KBM-7 (cell line): ENCODE data around the gene MAP2K5.

Source experiments
- DNase-seq: peaks from one replicate; pipeline ENCODE4 v3.0.0-alpha.2; 2015
- in situ Hi-C: fragments of 300-500 bp; cut with MboI; formaldehyde crosslinking; loops from 2 replicates; pipeline ENCODE4 v1.14.3; 2020; ENCODE audit warnings: low sequenced_read_pairs, low pct_unique_long_range_greater_than_20kb, mixed read lengths

Gene MAP2K5

DNA sequence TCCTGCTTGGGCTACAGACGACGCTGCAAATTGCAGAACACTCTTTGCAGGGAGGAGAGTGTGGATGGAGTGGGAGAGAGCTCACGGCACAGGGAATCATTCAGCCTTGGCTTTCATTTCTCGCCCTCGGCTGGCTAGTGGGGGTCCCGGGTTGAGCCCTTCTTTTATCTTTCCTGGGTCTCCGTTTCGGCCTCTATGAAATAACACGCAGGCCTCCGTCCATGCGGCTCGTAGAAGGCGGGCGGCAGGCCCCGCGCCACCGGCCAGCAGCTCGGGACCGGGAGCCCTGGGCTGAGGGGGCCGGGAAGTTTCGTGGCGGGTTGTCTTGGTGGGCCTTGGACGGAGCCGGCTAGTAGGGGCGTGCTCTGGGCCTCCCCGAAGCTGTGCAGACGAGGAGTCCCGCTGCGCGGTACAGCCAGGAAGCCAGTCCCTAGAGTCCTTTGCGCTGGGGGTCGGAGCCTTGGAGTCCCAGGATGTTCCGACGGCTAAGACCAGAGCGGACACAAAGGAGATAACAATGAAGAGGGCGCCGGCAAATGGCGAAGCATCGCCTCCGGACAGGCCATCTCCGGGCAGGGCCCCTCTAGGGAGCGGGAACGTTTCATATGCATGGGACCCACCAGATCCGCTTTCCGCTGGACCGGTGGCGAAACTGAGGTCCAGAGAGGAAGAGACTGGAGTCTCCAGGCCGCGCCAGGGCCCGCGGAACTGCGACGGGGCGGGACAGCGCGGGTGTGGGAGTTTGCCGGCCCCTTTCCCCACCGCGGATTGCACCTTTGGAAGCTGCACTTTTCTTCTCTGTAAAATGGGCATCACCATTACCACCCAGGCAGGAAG, 293.0 kb downstream of the MAP2K5 start:
- no peak for DNase-seq
- in situ Hi-C loops: loop anchor here (10.0 kb wide), 1 partner anchor 891 kb away; no protein-coding TSS in a partner anchor

DNA sequence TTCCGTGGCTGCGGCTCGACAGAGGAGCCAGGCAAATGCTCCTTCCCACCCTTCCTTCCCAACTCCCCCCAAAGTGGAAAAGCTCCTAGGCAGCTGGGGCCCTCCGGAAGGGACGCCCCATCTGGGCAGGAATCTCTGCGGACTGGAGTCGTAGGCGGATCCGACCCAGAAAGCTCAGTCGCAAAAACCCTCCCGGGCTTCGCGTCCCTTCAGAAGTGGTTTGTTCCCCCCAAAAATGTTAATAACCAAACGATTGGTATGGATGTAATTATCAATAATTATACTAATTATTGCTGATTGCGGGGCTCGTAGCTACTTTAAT, 293.6 kb downstream of the MAP2K5 start:
- no peak for DNase-seq
- in situ Hi-C loops: loop anchor here (10.0 kb wide), 1 partner anchor 891 kb away; no protein-coding TSS in a partner anchor

DNA sequence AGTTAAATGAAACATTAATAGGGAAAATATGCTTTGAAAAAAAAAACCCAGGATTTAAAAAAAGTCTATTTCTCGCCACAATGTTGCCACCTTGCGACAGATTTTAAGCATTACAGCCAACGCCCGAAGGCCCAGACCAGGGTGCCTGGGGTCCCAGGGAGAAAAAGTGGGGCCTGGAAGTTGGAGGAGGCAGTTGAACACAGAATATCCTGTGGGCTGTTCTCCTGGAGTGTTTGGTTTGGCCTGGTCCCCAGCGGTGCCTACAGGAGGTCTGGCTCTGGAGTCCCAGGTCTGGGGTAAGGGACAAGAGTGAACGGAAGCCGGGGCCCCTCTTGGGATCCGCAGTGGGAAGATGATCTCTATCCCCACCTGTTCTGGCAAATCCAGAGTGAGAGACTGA, 294.0 kb downstream of the MAP2K5 start:
- in situ Hi-C loops: loop anchor here (10.0 kb wide), 1 partner anchor 892 kb away; no protein-coding TSS in a partner anchor
- peak; percentile 70 for DNase-seq

DNA sequence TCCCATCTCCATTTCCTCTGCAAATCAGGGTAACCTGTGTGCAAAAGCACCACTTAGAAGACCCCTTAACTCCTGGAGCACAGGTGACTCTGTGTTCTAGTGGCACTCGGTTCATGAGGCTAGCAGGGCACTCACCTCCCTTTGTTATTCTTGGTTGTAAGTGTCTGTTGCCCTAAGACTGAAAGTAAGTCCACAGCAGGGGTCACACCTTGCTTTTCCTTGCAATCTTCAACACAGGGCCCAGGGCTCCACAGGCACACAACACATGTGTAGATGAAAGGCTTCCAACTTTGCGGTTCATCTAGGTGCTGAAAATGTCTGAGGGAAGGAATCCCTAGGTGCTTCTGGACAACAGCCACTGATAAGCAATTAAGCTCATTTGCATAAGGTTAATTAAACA, 294.5 kb downstream of the MAP2K5 start:
- DNase-seq: no peak
- in situ Hi-C loops: loop anchor here (10.0 kb wide), 1 partner anchor 892 kb away; no protein-coding TSS in a partner anchor

DNA sequence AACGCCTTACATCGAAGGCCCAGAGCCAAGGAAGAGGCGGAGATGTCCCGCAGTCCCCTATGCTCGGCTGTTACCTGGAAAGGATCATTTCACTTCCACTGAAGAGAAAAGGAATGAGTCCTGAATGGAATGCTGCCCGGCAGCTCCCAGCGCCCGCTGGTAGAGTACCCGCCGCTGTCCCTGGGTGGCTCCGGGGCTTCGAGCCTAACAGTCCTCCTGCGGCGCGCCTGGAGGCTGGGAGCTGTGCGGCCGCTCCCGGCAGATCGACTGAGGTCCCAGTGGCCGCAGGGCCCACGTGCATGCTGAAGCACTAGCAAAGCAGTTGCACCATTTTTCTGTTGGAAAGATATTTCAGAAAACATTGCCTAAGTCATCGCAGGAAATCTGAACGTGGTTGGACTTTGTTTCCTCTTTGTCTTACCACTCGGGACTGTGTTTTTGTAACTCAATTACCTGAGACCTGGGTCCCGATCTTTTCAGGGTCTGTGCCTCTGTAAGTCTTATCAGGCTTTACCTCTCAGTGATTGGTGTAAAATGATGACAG, 296.4 kb downstream of the MAP2K5 start:
- DNase-seq: no peak

DNA sequence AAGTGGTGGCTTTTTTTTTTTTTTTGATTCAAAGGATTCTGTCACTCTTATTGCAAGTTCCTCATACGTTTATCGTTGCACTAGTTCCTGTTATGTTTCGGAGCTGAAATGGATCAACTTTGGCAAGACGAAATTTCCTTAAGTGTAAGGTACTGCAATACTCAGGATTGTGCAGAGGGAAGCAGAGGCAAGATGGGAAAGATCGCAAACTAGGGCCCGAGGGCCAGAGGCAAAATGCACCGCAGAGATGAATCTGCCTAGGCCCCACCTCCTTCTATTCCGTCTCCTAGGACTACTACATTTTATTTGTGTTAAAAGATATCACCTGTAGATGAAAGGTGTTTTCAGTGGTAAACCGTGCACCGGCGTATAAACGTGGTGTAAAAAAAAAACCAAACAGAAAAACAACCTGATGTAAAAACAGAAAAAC, 297.0 kb downstream of the MAP2K5 start:
- peak; percentile 91 for DNase-seq

More for the DNA sequence above, 296.4 kb downstream of the MAP2K5 start:
- in situ Hi-C loops: loop anchor here (10.0 kb wide), 1 partner anchor 894 kb away; no protein-coding TSS in a partner anchor

DNA sequence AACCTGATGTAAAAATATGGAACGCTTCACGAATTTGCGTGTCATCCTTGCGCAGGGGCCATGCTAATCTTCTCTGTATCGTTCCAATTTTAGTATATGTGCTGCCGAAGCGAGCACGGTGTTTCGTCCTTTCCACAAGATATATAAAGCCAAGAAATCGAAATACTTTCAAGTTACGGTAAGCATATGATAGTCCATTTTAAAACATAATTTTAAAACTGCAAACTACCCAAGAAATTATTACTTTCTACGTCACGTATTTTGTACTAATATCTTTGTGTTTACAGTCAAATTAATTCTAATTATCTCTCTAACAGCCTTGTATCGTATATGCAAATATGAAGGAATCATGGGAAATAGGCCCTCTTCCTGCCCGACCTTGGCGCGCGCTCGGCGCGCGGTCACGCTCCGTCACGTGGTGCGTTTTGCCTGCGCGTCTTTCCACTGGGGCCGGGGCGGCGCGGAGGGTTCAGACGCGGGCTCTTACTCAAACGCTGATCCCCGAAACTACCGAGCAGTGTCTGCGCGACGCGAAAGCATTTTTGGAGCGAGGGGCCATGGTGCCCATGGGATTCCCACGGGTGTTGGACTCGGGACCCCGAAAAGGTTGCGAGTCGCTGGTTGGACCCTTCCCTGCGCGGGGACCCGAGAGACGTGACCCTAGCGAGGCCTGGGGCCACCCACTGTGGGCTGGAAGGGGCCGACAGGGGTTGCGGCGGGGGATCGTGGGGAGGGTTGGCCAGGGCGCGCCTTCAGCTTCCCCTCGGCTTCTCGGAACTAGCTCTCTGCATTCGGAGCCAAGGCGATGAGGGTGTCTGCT, 297.6 kb downstream of the MAP2K5 start, which contains the start of gene RNU6-1:
Gene RNU6-1, minus strand, starts transcription at position 117 of the 820 bp plus-strand sequence.
- in situ Hi-C loops: loop anchor here (10.0 kb wide), 1 partner anchor 895 kb away; no protein-coding TSS in a partner anchor
- peak; percentile 99 for DNase-seq

More for the DNA sequence above, 297.0 kb downstream of the MAP2K5 start:
- in situ Hi-C loops: loop anchor here (10.0 kb wide), 1 partner anchor 895 kb away; no protein-coding TSS in a partner anchor

DNA sequence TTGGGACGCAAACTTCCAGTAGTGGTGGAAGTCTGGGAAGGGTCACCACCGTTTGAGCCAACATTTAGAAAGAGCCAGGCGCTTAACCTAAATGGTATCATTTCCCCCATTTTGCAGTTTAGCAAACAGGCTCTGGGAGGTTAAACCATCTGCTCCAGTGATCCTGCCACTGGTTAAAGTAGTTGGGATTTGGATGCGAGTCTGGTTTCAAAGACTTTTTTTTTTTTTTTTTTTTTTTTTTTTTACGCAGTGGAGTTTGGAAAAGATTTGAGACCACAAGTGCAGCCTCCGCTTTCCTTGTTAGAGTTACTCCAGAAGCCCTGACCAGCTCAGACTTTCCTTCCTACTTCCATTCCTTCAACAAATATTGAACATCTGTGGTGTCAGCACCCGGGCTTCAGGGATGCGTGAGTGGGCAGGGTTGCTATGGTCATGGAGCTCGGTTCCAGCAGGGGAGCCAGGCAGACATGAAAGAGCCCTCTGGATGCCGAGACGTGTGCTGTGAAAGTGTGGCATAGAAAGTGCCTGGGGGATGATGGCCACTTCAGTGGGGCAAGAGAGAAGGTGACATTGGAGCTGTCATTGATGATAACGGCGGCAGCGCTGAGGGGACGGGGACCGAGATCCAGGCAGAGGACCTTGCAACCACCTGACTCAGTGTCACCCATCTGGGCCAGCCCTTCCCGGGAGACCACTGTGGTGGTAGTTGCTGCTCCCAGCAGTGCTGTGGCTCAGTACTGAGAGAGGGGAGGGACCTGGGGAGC, 298.4 kb downstream of the MAP2K5 start:
- in situ Hi-C loops: no loop called here
- DNase-seq: peak; percentile 81

DNA sequence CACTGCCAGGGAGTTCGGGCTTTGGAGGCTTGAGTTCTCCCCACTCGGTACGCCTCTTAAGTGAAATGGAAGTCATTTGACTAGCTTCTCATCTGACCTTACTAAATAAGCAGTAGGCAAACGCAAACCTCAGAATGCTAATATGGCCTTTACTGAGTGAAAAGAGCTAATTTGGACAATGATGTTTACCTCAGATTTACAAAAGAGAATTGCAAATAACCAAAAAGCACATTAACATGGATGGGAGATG, 298.9 kb downstream of the MAP2K5 start:
- no peak for DNase-seq
- in situ Hi-C loops: no loop called here

DNA sequence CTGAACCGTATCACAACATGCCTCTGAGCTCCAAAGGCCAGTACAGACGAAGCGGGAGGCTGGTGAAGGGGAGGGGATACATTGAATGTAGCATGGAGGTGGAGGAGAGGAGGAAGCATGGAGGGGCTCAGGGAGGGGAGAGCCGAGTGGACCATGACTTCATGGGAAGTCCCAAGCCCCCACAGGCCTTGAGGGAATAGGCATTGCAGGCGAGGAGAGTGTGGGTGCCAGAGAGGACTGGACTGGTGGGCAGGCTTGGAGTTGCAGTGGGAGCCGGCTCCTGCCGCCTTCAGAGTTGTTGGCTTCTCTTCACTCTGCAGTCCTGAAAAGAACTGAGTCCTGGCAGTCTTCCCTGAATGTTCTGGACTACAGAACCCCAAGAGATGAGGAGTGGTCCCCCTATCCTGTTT, 300.6 kb downstream of the MAP2K5 start:
- in situ Hi-C loops: no loop called here
- no peak for DNase-seq

DNA sequence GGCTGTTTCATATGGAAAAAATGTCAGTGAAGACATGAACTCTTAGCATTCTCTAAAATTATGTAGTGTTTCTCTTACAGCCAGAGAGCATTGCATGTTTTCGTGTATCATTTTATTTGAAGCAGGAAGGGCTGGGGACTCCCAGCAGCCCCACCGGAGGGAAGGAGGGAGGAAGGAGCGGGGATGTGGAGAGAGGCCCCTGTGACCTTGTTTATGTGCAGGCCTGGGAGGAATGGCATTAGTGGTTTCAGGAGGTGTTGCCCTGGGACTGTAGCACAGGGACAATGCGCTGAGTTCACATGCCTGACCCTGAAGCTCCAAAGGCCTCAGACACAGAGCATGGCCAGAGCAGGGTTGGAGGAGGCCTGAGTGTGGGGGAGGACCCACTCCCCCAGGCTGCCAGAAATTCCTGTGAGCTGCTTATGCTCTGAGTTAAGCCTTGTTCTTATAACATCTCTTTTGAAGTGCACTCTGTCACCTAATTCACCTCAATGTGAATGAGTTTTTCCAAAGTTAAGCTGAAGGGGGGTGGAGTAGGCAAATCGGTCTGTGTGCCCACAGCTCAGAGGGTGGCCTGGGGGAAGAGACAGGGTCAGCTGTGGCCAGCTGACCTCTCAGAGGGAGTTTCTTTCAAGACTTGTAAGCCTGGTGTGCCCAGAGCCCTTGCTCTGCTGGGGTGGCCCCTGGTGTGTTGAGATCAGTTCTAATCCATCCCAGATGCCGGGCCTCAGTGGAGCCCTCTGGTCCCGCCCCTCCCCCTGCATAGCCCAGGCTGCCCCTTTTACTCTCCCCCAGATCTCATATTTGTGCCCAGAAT, 301.3 kb downstream of the MAP2K5 start:
- peak; percentile 68 for DNase-seq
- in situ Hi-C loops: no loop called here

DNA sequence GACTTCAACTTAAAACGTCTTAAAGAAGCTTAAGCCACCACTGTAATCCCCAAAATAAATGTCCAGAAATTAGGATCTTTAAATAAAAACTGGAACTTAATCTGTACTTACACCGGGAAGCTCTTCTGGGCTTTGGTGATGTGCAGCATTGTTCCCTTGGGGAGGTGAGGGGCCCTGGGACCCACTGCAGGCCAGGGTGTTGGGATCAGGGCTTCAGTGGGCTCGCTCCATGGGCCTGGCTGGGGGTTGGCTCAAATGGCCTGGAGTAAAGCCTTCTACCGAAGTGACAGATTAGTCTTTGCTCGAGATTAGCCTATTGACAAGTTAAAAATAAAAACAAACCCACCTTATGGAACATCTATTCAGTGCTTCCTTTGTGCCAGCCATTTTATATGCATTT, 303.5 kb downstream of the MAP2K5 start:
- no peak for DNase-seq
- in situ Hi-C loops: no loop called here

DNA sequence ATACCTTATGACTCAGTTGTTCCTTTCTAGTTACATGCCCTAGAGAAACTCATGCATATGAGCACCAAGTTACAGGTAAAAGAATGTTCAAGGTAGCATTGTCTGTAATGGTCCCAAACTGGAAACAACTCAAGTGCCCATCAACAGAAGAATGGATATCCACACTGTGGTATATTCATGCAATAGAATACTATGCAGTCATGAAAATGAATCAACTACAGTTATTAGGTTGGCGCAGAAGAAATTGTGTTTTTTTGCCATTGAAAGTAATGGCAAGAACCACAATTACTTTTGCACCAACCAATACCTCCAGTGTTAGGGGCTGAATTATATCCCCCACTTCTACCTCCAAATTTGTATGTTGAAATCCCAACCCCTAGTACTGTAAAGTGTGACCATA, 307.0 kb downstream of the MAP2K5 start:
- no peak for DNase-seq
- in situ Hi-C loops: no loop called here

DNA sequence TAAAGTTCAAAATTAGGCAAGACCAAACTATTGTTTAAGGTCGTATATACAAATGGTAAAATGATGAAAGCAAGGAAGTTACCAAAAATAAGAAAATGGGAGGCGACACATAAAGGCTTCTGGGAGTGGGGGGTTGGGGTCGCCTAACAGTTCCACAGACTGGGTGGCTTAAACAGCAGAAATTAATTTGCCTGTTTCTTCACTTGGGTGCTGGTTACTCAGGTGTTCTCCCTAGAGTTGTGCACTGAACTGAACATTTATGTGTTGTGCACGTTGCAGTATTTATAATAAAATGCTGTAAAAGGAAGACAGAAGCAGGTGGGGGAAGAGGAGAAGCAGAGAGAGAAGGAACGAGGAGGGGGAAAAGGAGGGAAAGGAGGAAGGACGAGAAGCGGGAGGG, 307.8 kb downstream of the MAP2K5 start:
- in situ Hi-C loops: no loop called here
- DNase-seq: no peak

DNA sequence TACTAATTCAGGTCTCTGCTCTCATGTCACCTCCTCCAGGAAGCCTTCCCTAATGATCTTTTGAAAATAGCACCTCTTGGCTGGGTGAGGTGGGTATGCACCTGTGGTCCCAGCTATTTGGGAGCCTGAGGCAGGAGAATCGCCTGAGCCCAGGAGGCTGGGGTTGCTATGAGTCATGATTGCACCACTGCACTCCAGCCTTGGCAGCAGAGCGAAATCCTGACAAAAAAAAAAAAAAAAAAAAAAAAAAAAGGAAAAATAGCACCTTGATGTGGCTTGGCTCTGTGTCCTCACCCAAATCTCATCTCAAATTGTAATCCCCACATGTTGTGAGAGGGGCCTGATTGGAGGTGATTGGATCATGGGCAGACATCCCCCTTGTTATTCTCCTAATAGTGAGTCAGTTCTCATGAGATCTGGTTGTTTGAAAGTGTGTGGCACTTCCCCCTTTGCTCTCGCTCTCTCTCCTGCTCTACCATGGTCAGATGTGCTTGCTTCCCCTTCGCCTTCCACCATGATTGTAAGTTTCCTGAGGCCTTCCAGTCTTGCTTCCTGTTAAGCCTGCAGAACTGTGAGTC, 308.6 kb downstream of the MAP2K5 start:
- DNase-seq: peak; percentile 88
- in situ Hi-C loops: no loop called here

DNA sequence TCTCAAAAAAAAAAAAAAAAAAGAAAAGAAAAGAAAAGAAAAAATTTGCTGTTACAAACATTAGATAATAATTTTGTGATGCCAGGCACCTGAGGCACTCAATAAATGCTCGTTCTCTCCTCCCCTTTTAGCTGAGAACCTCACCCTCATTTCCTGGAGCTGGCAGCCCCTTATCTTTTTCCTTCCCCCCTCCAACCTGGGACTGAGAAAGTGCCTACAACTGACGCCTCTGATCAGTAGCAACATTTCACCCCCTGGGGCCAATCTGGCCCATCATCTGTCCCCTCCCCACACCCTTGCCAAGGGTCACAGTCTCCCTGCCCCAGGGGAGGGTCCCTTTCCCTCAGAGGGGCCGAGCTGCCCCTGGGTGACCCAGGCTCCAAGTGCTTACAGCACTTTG, 309.9 kb downstream of the MAP2K5 start:
- in situ Hi-C loops: no loop called here
- no peak for DNase-seq

DNA sequence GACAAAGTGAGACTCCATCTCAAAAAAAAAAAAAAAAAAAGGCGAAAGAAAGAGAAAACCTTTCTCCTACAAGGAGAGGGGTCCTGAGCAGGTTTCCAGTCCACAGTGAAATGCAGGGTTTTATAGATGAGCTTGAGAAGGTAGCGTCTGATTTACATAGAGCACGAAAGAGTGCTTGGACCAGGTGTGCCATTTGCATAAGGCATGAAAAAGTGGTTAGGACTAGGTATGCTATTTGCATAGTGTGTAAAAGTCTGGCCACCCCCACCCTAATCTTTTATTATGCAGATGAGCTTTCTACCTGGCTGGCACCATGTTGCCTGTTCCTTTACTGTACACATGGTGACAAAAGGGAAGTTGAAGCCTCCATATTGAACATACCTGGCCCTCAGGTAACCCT, 311.0 kb downstream of the MAP2K5 start:
- in situ Hi-C loops: no loop called here
- DNase-seq: no peak

DNA sequence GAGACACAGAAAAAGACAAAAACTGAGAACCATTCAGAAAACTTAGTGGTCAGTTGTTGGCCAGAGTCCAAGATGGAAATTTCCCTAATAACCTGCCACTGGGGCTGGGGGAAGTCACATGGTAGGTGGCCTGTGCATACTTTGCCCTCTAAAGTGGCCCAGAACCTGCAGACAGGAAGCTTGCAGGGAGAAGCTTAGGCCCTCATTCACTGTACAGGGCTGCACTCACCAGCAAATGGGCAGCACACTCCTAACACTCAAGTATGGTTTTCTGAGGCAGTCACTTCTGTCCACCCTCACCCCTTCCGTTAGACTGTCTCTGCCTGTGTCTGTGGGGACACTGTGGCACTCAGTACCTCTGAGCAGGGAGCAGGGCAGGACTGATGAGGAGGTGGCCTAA, 311.9 kb downstream of the MAP2K5 start:
- in situ Hi-C loops: no loop called here
- DNase-seq: no peak
